HG02981 (cell line): Measurements from ENCODE around the gene SLC25A44.
A peak's percentile ranks its signal among the peaks of the same experiment; 100 is the strongest.
"Not testable (repeated sequence)": the region's sequence is repeated elsewhere in the genome, so short reads cannot be mapped to it uniquely, and the experiment has no call there.

ENCODE experiments used
- ATAC-seq: cut with Tn5 transposase; IDR thresholded peaks from one replicate; pipeline ENCODE4 v1.9.1; 2021; ENCODE audit warnings: mild to moderate bottlenecking, moderate library complexity; ENCODE audit not compliant: unreplicated experiment

SLC25A44 gene

DNA sequence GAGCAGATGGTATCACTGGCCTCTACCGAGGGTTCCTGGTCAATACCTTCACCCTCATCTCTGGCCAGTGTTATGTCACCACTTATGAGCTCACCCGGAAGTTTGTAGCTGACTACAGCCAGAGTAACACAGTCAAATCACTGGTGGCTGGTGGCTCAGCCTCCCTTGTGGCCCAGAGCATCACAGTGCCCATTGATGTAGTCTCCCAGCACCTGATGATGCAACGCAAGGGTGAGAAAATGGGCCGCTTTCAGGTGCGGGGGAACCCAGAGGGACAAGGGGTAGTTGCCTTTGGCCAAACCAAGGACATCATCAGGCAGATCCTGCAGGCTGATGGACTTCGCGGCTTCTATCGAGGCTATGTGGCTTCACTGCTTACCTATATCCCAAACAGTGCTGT is 6.1 kb downstream of the SLC25A44 start:
- ATAC-seq: no peak

DNA sequence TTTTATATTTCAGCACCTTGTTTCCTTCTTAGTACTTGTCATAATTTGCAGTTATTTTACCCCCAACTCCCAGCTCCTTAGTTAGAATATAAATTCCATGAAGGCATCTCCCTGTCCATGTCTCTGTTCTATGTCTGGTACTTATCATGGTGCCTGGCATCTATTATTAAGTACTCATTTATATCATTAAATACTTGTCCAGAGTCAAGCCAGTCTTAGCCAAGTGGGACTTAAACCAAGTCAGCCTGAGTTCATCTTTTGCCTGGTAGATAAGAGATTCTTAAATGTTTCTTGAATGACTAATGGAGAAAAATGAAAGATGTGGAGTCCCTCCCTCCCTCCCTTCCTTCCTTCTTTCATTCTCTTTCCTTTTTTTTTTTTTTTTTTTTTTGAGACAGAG is 9.4 kb downstream of the SLC25A44 start:
- no peak for ATAC-seq

DNA sequence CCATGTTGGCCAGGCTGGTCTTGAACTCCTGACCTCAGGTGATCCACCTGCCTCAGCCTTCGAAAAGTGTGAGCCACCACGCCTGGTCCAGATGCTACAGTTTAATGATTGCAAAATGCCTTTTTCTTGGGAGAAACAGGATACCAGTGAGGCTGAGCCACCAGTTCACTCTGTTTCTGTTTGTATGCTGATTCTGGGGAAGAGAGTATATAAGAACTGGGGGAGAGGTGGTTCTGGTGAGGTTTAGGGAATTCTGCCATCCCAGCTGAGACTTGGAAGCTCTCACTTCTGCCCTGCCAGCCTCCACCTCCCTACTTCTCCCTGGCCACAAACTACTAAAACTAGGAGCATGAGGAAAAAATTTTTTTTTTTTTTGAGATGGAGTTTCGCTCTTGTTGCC is 10.8 kb downstream of the SLC25A44 start:
- ATAC-seq: no peak

DNA sequence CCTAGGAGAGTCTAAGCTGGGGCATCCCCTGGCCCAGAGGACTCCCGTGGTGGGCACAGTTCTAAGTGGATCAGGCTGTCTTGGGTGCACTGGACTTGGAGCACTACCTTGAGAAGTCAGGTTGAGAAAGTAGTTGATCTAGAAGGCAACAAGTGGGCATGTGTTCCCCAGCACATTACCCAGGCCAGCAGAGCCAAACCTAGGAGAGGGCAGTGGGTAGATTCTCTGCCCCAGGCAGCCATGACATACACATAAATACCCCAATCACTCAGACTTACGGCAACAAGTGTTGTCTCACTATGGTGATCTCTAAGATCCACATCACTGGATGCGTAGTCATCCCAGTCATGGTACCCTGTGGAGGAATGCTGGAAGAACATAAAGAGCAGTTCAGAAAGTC is 17.3 kb downstream of the SLC25A44 start:
- ATAC-seq: no peak

DNA sequence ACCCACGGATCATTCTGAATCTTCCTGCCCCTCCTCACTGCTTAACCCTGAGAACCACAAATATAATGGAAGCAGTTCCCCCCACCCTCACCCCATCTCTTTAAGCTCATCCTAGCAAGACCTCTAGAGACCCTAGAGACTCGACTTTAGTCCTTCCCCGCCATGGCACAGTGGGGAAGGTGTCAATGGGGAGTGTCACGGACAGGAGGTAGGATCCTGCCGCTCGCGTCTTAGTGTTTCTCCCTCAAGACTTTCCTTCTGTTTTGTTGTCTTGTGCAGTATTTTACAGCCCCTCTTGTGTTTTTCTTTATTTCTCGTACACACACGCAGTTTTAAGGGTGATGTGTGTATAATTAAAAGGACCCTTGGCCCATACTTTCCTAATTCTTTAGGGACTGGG is 18.2 kb downstream of the SLC25A44 start:
- no peak for ATAC-seq

DNA sequence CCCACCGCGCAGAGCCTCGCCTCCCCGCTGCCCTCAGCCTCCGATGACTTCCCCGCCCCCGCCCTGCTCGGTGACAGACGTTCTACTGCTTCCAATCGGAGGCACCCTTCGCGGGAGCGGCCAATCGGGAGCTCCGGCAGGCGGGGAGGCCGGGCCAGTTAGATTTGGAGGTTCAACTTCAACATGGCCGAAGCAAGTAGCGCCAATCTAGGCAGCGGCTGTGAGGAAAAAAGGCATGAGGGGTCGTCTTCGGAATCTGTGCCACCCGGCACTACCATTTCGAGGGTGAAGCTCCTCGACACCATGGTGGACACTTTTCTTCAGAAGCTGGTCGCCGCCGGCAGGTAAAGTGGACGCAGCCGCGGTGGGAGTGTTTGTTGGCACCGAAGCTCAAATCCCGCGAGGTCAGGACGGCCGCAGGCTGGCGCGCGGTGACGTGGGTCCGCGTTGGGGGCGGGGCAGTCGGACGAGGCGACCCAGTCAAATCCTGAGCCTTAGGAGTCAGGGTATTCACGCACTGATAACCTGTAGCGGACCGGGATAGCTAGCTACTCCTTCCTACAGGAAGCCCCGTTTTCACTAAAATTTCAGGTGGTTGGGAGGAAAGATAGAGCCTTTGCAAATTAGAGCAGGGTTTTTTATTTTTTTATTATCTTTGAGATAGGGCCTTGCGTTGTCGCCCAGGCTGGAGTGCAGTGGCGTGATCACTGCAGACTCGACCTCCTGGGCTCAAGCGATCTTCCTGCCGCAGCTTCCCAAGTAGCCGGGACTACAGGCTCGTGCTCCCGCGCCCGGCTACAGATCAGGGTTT is 19.1 kb downstream of the SLC25A44 start, which contains the start of gene PMF1:
Gene PMF1 (plus strand): TSS at position 175 of the 811 bp plus-strand sequence. CDS start 9 bp downstream, at position 184.
- ATAC-seq: peak; percentile 90

DNA sequence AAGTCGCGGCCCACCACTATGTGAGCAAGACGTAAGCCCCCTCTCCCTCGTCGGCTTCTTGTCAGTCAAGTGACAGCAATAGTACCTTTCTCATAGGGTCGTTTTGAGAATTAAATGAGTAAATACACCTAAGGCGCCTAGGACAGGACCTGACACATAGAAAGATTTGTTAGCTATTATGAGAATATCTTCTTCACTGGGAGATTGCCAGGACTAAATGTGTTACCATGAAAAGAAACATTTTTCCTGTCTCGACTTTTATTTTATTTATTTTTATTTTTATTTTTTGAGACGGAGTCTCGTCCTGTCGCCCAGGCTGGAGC is 19.7 kb downstream of the SLC25A44 start:
- ATAC-seq: no peak

DNA sequence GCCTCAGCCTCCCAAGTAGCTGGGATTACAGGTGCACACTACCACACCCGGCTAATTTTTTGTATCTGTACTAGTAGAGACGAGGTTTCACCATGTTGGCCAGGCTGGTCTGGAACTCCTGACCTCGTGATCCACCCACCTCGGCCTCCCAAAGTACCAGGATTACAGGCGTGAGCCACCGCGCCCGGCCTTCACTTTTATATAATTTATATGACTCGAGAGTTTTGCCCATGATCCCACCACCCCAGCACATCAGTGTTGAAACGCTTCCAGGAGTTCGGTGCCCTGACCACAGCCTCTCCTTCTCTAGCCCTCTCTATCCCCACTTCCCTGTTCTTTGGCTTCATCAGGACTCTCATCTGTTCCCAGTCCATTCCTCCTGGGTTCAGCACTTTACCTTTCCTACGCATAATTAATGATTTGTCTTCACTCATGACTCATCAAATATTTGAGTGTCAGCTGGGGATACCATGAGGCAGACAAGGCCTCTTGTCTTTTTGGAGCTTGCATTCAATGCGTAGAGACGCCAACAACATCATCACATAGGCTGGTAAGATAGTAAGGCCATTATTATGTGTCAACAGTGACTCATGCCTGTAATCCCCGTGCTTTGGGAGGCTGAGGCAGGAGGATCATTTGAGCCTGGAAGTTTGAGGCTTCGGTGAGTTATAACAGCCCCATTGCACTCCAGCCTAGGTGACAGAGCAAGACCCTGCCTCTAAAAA is 20.3 kb downstream of the SLC25A44 start:
- no peak for ATAC-seq

DNA sequence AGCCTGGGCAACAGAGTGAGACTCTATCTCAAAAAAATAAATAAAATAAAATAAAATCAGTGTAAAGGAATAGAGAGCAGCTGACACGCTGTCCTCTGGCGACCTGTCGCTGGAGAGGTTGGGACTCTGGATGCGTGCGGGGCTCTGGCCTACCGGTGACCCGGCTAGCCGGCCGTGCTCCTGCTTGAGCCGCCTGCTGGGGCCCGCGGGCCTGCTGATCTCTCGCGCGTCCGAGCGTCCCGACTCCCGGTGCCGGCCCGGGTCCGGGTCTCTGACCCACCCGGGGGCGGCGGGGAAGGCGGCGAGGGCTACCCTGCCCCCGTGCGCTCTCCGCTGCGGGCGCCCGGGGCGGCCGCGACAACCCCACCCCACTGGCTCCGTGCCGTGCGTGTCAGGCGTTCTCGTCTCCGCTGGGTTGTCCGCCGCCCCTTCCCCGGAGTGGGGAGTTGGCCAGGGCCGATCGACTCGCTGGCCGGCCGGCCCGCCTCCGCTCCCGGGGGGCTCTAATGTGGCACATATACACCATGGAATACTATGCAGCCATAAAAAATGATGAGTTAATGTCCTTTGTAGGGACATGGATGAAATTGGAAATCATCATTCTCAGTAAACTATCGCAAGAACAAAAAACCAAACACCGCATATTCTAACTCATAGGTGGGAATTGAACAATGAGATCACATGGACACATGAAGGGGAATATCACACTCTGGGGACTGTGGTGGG is 22.6 kb downstream of the SLC25A44 start:
- not testable (repeated sequence) for ATAC-seq

DNA sequence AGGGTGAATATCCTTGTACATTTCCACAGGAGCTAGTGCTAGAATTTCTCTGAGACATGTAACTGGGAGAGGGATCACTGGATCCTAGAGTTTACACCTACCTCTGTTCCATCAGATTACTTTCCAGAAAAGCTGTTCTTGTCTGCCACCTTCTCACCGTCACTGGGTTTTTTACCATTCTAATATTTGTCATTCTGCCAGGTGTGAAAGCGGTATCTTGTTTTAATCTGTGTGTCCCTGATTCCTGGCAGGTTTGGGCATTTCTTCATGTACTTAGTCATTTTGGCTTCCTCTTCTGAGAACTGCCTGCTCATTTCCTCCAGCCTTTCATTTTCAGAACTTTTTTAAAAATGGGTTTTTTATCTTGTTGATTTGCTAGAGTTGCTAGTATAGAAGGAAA is 24.0 kb downstream of the SLC25A44 start:
- ATAC-seq: no peak

DNA sequence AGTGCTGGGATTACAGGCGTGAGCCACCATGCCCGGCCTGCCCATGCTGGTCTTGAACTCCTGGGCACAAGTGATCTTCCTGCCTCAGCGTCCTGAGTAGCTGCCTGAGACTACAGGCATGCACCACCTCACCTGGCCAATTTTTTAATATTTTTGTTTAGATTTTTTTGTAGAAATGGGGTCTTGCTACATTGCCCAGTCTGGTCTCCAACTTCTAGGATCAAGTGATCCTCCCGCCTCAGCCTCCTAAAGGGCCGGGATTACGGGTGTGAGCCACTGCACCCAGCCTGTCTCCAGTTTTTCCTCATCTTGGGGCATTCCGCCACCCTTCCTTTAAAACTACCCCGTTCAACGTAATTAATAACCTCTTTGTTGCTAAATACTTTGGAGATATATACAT is 26.3 kb downstream of the SLC25A44 start:
- ATAC-seq: no peak

DNA sequence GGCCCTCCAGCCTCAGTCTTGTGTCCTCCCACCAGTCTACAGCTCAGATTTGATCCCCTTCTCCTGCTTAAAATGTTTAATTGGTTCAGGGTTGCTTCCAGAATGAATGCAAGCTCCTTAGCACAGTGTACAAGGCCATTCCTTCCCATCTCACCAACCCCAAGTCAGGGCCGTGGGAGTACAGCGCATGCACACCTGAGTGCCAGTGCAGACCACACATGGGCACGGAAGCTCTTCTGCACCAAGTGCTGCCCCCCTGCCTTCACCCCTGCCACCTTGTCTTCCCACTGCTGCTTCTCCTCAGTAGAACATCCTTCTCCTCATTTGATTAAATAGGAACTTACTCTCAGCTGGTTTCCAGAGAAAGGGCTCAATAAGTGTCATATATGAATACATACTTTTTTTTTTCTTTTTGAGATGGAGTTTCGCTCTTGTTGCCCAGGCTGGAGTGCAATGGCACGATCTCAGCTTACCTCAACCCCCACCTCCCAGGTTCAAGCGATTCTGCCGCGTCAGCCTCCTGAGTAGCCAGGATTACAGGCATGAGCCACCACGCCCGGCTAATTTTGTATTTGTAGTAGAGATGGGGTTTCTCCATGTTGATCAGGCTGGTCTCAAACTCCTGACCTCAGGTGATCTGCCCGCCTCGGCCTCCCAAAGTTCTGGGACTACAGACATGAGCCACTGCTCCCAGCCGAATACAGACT is 28.2 kb downstream of the SLC25A44 start:
- ATAC-seq: no peak

DNA sequence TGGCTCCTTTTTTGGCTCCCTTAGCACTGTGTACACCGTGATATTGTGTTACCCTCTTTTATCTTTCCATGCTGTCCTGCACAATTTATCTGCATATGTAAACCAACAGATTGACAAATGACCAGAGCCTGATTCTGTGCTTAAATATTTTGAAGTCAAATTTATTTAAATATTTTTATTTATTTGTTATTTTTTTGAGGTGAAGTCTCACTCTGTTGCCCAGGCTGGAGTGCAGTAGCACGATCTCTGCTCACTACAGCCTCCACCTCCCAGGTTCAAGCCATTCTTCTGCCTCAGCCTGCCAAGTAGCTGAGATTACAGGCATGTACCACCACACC is 31.7 kb downstream of the SLC25A44 start:
- no peak for ATAC-seq

DNA sequence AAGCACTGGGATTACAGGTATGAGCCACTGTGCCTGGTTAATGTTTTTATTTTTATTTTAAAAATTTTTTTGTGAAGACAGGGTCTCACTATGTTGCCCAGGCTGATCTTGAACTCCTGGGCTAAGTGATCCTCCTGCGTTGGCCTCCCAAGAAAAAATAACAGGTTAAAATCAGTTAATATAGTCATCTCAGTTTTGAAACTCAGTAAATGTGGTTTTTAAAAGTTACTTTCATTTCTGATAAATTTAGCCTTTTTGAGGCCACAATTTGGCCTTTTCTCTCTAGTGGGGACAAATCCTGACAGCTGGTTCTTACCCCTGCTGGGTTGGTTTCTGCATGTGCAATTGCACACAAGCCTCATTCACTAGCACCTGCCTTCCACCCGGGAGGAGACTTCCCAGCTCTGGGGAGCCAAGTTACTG is 32.2 kb downstream of the SLC25A44 start:
- peak; percentile 48 for ATAC-seq

DNA sequence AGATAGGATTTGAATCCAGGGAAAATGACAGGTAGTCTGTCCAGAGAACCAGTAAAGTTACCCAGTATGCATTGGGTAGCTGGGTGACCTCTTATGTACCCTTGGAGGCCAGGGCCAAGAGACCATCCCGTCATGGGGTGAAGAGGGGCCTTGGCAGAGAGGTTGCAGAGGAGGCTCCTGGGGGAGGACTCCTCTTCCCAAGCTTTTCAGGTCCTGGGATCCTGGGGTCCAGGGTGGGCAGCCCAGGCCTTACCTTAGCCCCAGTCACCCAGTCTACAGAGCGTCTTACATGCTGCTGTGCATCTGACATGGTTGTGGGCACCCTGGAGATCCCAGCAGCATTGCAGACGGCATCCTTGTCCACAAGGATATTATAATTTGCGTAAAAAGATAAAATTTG is 32.9 kb downstream of the SLC25A44 start:
- ATAC-seq: no peak

DNA sequence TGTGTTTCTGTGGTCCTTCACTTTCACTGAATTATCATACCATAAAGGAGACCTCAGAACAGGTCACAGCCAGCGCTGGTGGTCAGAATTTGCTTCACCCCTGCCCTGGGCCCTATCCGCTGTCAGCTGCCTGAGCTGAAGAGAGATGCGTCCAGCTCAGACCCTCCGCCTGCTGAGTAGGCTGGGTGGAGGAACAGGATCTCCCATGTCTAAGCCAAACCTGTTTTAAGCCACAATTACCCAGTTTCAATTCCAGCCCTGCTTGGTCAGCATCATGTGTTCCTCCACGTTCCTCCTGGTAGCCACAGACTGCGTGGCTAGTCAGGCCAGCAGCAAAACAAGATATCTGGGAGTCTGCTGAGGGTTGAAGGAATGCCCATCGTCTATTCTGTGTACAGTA is 34.6 kb downstream of the SLC25A44 start:
- ATAC-seq: no peak

DNA sequence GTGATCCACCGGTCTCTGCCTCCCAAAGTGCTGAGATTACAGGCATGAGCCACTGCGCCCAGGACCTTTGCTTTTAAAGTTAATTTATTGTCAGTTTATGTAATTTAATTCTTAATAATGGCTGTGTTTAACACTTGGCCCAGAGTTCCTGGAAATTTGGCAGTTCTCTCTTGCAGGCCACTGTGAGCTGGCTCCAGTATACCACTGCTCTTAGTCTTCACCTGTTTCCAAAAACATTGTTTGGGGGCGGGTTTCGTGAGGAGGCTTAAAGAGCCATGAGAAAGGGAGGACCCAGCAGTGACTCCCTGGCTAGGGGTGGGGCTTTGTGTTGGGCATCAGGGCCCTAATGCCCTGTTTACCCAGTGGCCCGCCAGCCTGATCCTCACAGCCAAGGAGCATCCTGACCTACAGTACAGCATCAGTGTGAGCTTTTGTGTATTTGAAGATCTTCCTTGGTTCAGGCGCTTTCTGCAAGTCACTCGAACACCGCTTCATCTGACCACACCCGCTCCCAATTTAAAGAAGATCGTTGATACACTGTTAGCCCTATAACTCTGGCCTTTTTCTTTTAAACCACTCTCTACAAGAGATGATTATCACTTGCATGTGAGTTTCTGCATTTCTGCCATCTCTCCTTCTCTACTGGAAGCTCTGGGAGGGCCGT is 36.0 kb downstream of the SLC25A44 start:
- no peak for ATAC-seq

DNA sequence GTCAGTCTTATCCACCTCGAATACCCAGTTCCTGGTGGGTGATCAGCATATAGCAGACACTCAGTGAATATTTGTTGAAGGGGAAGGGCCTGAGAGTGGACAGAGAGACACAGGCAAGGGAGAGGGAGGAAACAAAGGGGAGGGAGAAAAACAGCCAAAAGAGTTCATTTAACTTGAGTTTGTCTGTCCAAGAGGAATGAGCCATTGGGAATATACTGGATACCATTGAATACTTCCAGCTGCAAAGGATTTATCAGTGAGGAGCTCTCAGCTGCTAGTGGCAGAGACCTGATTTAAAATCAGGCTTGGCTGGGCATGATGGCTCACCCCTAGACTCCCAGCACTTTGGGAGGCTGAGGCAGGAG is 36.6 kb downstream of the SLC25A44 start:
- no peak for ATAC-seq

DNA sequence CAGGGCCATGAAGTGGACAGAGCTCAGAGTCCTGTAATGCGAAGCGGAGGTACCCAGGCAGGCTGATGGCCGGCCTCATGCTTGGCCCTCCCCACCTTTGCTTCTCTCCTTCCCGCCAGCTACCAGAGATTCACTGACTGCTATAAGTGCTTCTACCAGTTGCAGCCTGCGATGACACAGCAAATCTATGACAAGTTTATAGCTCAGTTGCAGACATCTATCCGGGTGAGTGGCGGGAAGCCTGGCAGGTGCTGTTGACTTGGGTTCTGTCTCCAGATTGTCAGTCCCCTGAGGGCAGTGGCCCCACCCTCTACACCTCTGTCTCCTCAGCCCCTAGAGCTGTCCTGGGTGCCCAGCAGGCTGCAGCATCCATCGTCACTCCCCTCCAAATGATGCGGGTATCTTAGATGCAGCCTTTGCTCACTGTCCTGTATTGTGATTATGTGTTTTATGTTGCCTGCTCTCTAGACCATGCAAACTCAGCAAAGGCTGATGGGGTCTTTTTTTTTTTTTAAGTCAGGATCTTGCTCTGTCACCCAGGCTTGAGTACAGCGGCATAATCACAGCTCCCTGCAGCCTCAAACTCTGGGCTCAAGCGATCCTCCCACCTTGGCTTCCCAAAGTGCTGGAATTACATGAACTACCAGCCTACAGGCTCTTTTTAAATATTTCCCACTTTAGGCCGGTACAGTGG is 38.4 kb downstream of the SLC25A44 start:
- no peak for ATAC-seq

DNA sequence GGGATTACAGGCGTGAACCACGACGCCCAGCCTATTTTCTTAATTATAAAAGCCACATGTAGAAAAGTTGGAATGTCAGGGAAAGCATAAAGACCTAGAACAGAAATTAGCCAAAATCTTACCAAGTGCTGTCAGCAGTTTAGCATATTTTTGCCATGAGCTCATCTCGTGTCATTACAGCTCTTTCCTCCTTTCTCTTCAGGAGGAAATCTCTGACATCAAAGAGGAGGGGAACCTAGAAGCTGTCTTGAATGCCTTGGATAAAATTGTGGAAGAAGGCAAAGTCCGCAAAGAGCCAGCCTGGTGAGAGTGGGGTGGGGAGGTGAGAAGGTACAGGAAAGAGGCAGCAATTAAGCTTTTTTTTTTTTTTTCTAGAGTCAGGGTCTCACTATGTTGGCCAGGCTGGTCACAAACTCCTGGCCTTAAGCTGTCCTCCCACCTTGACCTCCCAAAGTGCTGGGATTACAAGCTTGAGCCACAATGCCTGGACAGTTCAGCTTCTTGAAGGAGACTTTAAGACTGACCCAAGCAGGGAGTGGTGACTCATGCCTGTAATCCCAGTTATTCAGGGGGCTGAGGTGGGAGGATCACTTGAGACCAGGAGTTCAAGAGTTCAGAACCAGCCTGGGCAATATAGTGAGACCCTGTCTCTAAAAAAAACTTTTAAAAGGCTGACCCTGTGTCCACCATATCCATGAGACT is 39.7 kb downstream of the SLC25A44 start:
- ATAC-seq: no peak
